Caki2 (cell line): ENCODE data around the gene TMEM141. TPM values are rescaled to one million over a fixed set of nuclear protein-coding genes. Genes with fewer than 3 reads are reported as not detected.
A peak's percentile ranks its signal among the peaks of the same experiment; 100 is the strongest.

ENCODE experiments used
- DNase-seq: peaks from one replicate; pipeline ENCODE4 v3.0.0-alpha.2; 2015; ENCODE audit warnings: low read depth
- in situ Hi-C: cut with HindIII; loops from 2 replicates; pipeline ENCODE4 v1.10.0; 2016; ENCODE audit warnings: low sequenced_read_pairs, low pct_unique_long_range_greater_than_20kb, mixed read lengths
- total RNA-seq: library from RNA; depleted of rRNA; stranded (reverse); fragments of >200 nt; shearing (Covaris generic); gene quantifications from 2 replicates; pipeline ENCODE4 v1.2.3, GENCODE V29; 2014; ENCODE audit warnings: low replicate concordance

TMEM141 gene
- total RNA-seq, 1 experiment from 2014 or later: 313 TPM

GRCh38 chr9:136803551-136804508 lies 12.7 kb downstream of the TMEM141 start:
- no peak for DNase-seq
- in situ Hi-C loops: no loop called here

GRCh38 chr9:136804509-136805206 lies 13.5 kb downstream of the TMEM141 start:
- in situ Hi-C loops: no loop called here
- no peak for DNase-seq

GRCh38 chr9:136805207-136805740 lies 14.1 kb downstream of the TMEM141 start:
- in situ Hi-C loops: no loop called here
- no peak for DNase-seq

GRCh38 chr9:136806067-136806466 lies 14.9 kb downstream of the TMEM141 start:
- in situ Hi-C loops: no loop called here
- no peak for DNase-seq

GRCh38 chr9:136806631-136807201 lies 15.6 kb downstream of the TMEM141 start:
- in situ Hi-C loops: no loop called here
- DNase-seq: no peak

- peak; percentile 69 for DNase-seq
- in situ Hi-C loops: no loop called here
Observed at GRCh38 chr9:136807281-136808074, 16.3 kb downstream of the TMEM141 start, which contains the start of gene RABL6. RABL6 (plus strand) TSS chr9:136807948; CDS start chr9:136808197, 249 bp downstream.

- DNase-seq: peak; percentile 31
- in situ Hi-C loops: no loop called here
Observed at GRCh38 chr9:136808075-136808805, 17.1 kb downstream of the TMEM141 start.

GRCh38 chr9:136808806-136809158 lies 17.6 kb downstream of the TMEM141 start:
- no peak for DNase-seq

GRCh38 chr9:136814725-136815421 lies 23.7 kb downstream of the TMEM141 start:
- no peak for DNase-seq
- in situ Hi-C loops: no loop called here

More at GRCh38 chr9:136808806-136809158, 17.6 kb downstream of the TMEM141 start:
- in situ Hi-C loops: no loop called here

- no peak for DNase-seq
- in situ Hi-C loops: no loop called here
Observed at GRCh38 chr9:136815422-136815782, 24.3 kb downstream of the TMEM141 start.

- in situ Hi-C loops: no loop called here
- no peak for DNase-seq
Observed at GRCh38 chr9:136820971-136821825, 30.1 kb downstream of the TMEM141 start.

GRCh38 chr9:136821826-136822544 lies 30.8 kb downstream of the TMEM141 start:
- in situ Hi-C loops: no loop called here
- DNase-seq: no peak

- no peak for DNase-seq
- in situ Hi-C loops: no loop called here
Observed at GRCh38 chr9:136823136-136824046, 32.2 kb downstream of the TMEM141 start.

GRCh38 chr9:136824496-136825225 lies 33.5 kb downstream of the TMEM141 start:
- in situ Hi-C loops: no loop called here
- no peak for DNase-seq
